Esophagus mucosa (tissue), 1 donor: ENCODE measurements around the gene NOD1. TPM values are rescaled to one million over a fixed set of nuclear protein-coding genes. Genes with fewer than 3 reads are reported as not detected.
"Not testable (repeated sequence)": the region's sequence is repeated elsewhere in the genome, so short reads cannot be mapped to it uniquely, and the experiment has no call there.

ENCODE experiments used
- ATAC-seq: fragments of 200-7000 bp; cut with Tn5 transposase; one replicate; pipeline ENCODE4 v1.9.1; 2020
- total RNA-seq: library from RNA; stranded (reverse); gene quantifications from one replicate; pipeline ENCODE4 v1.2.4, GENCODE V29; 2023
- donor health status: DM: yes; HTN: yes; CAD: no.

The NOD1 gene
- total RNA-seq: 6.6 TPM

GRCh38 chr7:30478349-30479201, at the start of gene NOD1:
Gene NOD1 (minus strand): TSS chr7:30478784. CDS start chr7:30456921, 21,863 bp downstream.
- peak; percentile 98 for ATAC-seq

GRCh38 chr7:30527297-30527696, 48.7 kb upstream of the NOD1 start:
- not testable (repeated sequence) for ATAC-seq

GRCh38 chr7:30526163-30526562, 47.6 kb upstream of the NOD1 start:
- ATAC-seq: no peak

GRCh38 chr7:30525429-30525828, 46.8 kb upstream of the NOD1 start:
- ATAC-seq: no peak

GRCh38 chr7:30524545-30524944, 46.0 kb upstream of the NOD1 start:
- ATAC-seq: no peak

GRCh38 chr7:30523466-30523865, 44.9 kb upstream of the NOD1 start:
- no peak for ATAC-seq

GRCh38 chr7:30522159-30522558, 43.6 kb upstream of the NOD1 start:
- no peak for ATAC-seq

GRCh38 chr7:30521532-30521931, 42.9 kb upstream of the NOD1 start:
- ATAC-seq: peak; percentile 19

GRCh38 chr7:30519122-30519521, 40.5 kb upstream of the NOD1 start:
- ATAC-seq: peak; percentile 76

- no peak for ATAC-seq
Measured at GRCh38 chr7:30515761-30516160, 37.2 kb upstream of the NOD1 start.

- no peak for ATAC-seq
Measured at GRCh38 chr7:30514776-30515175, 36.2 kb upstream of the NOD1 start.

GRCh38 chr7:30514177-30514576, 35.6 kb upstream of the NOD1 start:
- ATAC-seq: no peak

GRCh38 chr7:30513762-30514161, 35.2 kb upstream of the NOD1 start:
- ATAC-seq: no peak

GRCh38 chr7:30511973-30512662, 33.5 kb upstream of the NOD1 start:
- no peak for ATAC-seq

GRCh38 chr7:30511494-30511893, 32.9 kb upstream of the NOD1 start:
- ATAC-seq: no peak

GRCh38 chr7:30510124-30511075, 31.8 kb upstream of the NOD1 start:
- ATAC-seq: peak; percentile 83

- ATAC-seq: not testable (repeated sequence)
Measured at GRCh38 chr7:30509171-30509857, 30.7 kb upstream of the NOD1 start.

GRCh38 chr7:30507346-30507900, 28.8 kb upstream of the NOD1 start:
- not testable (repeated sequence) for ATAC-seq

- no peak for ATAC-seq
Measured at GRCh38 chr7:30505174-30505697, 26.7 kb upstream of the NOD1 start.

GRCh38 chr7:30504301-30505173, 26.0 kb upstream of the NOD1 start, which contains the start of gene GGCT:
Gene GGCT (minus strand): TSS chr7:30504829. CDS start chr7:30504709, 120 bp downstream.
- ATAC-seq: peak; percentile 99
